GM21515 (cell line): ENCODE measurements around the gene KIAA1328.
"Not testable (repeated sequence)": the region's sequence is repeated elsewhere in the genome, so short reads cannot be mapped to it uniquely, and the experiment has no call there.

Experiments
- ATAC-seq: cut with Tn5 transposase; IDR thresholded peaks from one replicate; pipeline ENCODE4 v1.9.1; 2021; ENCODE audit not compliant: unreplicated experiment

KIAA1328 gene

GRCh38 chr18:36879796-36880195 is 50.9 kb downstream of the KIAA1328 start:
- ATAC-seq: not testable (repeated sequence)

- no peak for ATAC-seq
Measured at GRCh38 chr18:36885981-36886380, 57.1 kb downstream of the KIAA1328 start.

- ATAC-seq: no peak
Measured at GRCh38 chr18:36887114-36887513, 58.2 kb downstream of the KIAA1328 start.

- no peak for ATAC-seq
Measured at GRCh38 chr18:36887864-36888263, 58.9 kb downstream of the KIAA1328 start.

- ATAC-seq: no peak
Measured at GRCh38 chr18:36888778-36889177, 59.9 kb downstream of the KIAA1328 start.

- no peak for ATAC-seq
Measured at GRCh38 chr18:36889321-36889720, 60.4 kb downstream of the KIAA1328 start.

GRCh38 chr18:36889742-36890141 is 60.8 kb downstream of the KIAA1328 start:
- ATAC-seq: no peak

- no peak for ATAC-seq
Measured at GRCh38 chr18:36890598-36890997, 61.7 kb downstream of the KIAA1328 start.

- ATAC-seq: no peak
Measured at GRCh38 chr18:36893227-36893626, 64.3 kb downstream of the KIAA1328 start.

GRCh38 chr18:36895606-36896005 is 66.7 kb downstream of the KIAA1328 start:
- no peak for ATAC-seq

GRCh38 chr18:36897253-36897652 is 68.3 kb downstream of the KIAA1328 start:
- ATAC-seq: no peak

GRCh38 chr18:36899289-36899688 is 70.4 kb downstream of the KIAA1328 start:
- ATAC-seq: no peak

GRCh38 chr18:36900466-36900865 is 71.5 kb downstream of the KIAA1328 start:
- no peak for ATAC-seq

- no peak for ATAC-seq
Measured at GRCh38 chr18:36901277-36901701, 72.4 kb downstream of the KIAA1328 start.

- no peak for ATAC-seq
Measured at GRCh38 chr18:36903215-36903928, 74.4 kb downstream of the KIAA1328 start.

GRCh38 chr18:36905571-36905970 is 76.6 kb downstream of the KIAA1328 start:
- no peak for ATAC-seq

- not testable (repeated sequence) for ATAC-seq
Measured at GRCh38 chr18:36909282-36909681, 80.4 kb downstream of the KIAA1328 start.

GRCh38 chr18:36912887-36913286 is 84.0 kb downstream of the KIAA1328 start:
- no peak for ATAC-seq

GRCh38 chr18:36917907-36918306 is 89.0 kb downstream of the KIAA1328 start:
- ATAC-seq: no peak

- ATAC-seq: no peak
Measured at GRCh38 chr18:36929601-36930000, 100.7 kb downstream of the KIAA1328 start.

GRCh38 chr18:36931106-36931505 is 102.2 kb downstream of the KIAA1328 start:
- ATAC-seq: no peak

GRCh38 chr18:36933552-36933951 is 104.6 kb downstream of the KIAA1328 start:
- ATAC-seq: no peak

- no peak for ATAC-seq
Measured at GRCh38 chr18:36934884-36935283, 106.0 kb downstream of the KIAA1328 start.
